ENCODE results near the gene YPEL2.

The YPEL2 gene

GRCh38 chr17:59381716-59382570 is 50.5 kb downstream of the YPEL2 start:
- no peak for TF ChIP-seq CTCF (IDR thresholded peaks at IDR 0.05; ENCODE audit: low read depth, low read length)
- H3K4me3 ChIP-seq (ENCODE audit: low read depth, low read length): no peak overlapping the region

DNA sequence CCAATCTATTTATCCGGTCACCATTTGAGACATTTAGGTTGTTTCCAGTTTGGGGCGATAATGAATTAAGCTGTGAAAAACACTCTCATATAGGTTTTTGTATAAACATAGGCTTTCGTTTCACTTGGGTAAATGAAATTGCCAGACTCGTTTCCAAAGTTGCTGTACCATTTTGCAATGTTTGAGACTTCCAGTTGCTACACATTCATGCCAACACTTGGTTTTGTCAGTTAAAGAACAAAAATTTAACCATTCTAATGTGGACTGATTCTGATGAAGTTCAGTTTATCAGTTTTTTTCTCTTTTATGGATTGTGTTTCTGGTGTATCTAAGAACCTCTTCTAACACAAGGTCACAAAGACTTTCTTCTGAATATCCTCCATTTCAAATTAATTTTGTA is 52.4 kb downstream of the YPEL2 start:
- H3K4me3 ChIP-seq (ENCODE audit: low read depth, low read length): no peak overlapping the region
- no peak for TF ChIP-seq CTCF (IDR thresholded peaks at IDR 0.05; ENCODE audit: low read depth, low read length)

- TF ChIP-seq CTCF (IDR thresholded peaks at IDR 0.05; ENCODE audit: low read depth, low read length): no peak
- H3K4me3 ChIP-seq (ENCODE audit: low read depth, low read length): no peak overlapping the region
These were observed 56.1 kb downstream of the YPEL2 start for GRCh38 chr17:59387351-59388068.

DNA sequence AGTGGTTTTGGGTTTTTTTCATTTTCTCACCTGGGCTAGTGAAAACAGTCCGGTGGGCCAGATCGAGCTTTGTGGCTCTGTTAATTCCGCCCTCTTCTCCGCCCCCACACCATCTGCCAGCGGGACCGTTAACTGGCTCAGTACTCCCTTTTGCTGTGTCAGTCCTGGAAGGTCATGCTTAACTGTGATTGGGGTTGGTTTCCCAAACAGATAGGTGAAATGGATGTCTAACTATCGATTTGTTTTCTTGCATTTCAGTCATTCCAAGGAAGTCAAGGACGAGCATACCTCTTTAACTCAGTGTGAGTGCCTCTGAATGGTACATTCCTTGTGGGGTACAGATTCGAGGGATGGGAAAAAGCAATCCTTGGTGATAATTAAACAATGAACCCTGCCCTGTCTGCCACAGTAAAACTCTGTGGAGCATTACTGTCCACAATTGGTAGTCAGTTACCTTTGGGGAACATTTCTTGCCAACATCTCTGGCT is 56.7 kb downstream of the YPEL2 start:
- no peak overlapping the region for H3K4me3 ChIP-seq (ENCODE audit: low read depth, low read length)
- no peak for TF ChIP-seq CTCF (IDR thresholded peaks at IDR 0.05; ENCODE audit: low read depth, low read length)

- TF ChIP-seq CTCF (IDR thresholded peaks at IDR 0.05; ENCODE audit: low read depth, low read length): no peak
- H3K4me3 ChIP-seq (ENCODE audit: low read depth, low read length): no peak overlapping the region
These were observed 57.6 kb downstream of the YPEL2 start for GRCh38 chr17:59389066-59389465.

DNA sequence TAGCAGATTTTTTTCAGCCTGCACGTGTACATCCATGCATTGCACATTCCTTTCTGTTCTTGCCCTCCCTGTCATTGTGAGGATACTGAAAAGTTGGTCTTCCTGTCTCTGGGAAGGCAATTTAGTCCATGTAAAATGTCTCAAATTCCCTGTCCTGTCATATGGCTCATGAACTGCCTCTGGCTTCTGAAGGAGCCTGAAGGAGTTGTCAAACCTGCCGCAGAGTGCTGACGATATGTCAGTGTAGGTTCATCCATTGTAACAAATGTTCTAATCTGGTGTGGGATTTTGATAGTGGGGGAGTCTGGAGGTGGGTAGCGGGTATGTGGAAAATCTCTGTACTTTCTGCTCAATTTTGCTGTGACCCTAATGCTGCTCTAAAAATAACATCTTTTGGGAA is 59.6 kb downstream of the YPEL2 start:
- no peak overlapping the region for H3K4me3 ChIP-seq (ENCODE audit: low read depth, low read length)
- TF ChIP-seq CTCF (IDR thresholded peaks at IDR 0.05; ENCODE audit: low read depth, low read length): no peak
